Measurements from ENCODE around the gene NDUFAF5.

- TF ChIP-seq CTCF (IDR thresholded peaks at IDR 0.05): no peak
- TF ChIP-seq POLR2AphosphoS5 (IDR thresholded peaks at IDR 0.05): no peak
Observed at GRCh38 chr20:13793001-13793400, 8.2 kb downstream of the NDUFAF5 start.

Measured in upper lobe of left lung (tissue), 4 donors.